ENCODE measurements around the gene MAGI2. TPM values are rescaled to one million over a fixed set of nuclear protein-coding genes. Genes with fewer than 3 reads are reported as not detected.

Gene MAGI2
- total RNA-seq, 3 donors from 2014 or later (not counting 1 experiment from before 2014, with no cell fraction given), result 0.09 to 0.48 (median 0.27) TPM

GRCh38 chr7:78223598-78223997 is 1229.9 kb downstream of the MAGI2 start:
- DNase-seq, result no peak
- no peaks in the 10 kb centered on the region for H3K4me1 ChIP-seq (ENCODE audit: control insufficient read depth, insufficient read depth, low read length)
- H3K4me3 ChIP-seq (ENCODE audit: low read length), result no peak overlapping the region
- Mint-ChIP-seq H3K4me3 (no peak overlapping the region), H3K27ac (no peak overlapping the region), H3K27me3 (ENCODE audit: low read depth in 2 of 2) (no peaks in the 10 kb centered on the region), H3K9me3 (peaks cover 0 to 6% of the 10 kb centered on the region in 2 donors), H3K36me3 (no peaks in the 10 kb centered on the region), H3K4me1 (no peaks in the 10 kb centered on the region)
- H3K9me3 ChIP-seq (ENCODE audit: control insufficient read depth, insufficient read depth, low read length), result no peaks in the 10 kb centered on the region
- WGBS (ENCODE audit: insufficient coverage), result 100% methylated on average over 1 of the region's 1 CpG
- H3K27me3 ChIP-seq (ENCODE audit: control insufficient read depth, insufficient read depth, low read length), result no peaks in the 10 kb centered on the region
- no peak for ATAC-seq
- H3K36me3 ChIP-seq (ENCODE audit: control insufficient read depth, insufficient read depth, low read length), result no peaks in the 10 kb centered on the region
- no peak for TF ChIP-seq CTCF (IDR thresholded peaks at IDR 0.05)
- H3K27ac ChIP-seq (ENCODE audit: low read length), result no peak overlapping the region
- intact Hi-C loops (cut with micrococcal nuclease), result no loop called here

GRCh38 chr7:78222001-78222751 is 1231.3 kb downstream of the MAGI2 start:
- H3K4me1 ChIP-seq (ENCODE audit: control insufficient read depth, insufficient read depth, low read length), result no peaks in the 10 kb centered on the region
- ATAC-seq (no peak), DNase-seq (no peak)
- no peak overlapping the region for H3K4me3 Mint-ChIP-seq
- H3K4me1 Mint-ChIP-seq, result no peaks in the 10 kb centered on the region
- H3K27ac Mint-ChIP-seq, result no peak overlapping the region
- 72% methylated on average over 5 of the region's 5 CpGs for WGBS (ENCODE audit: insufficient coverage)
- H3K27me3 Mint-ChIP-seq (ENCODE audit: low read depth in 2 of 2), result no peaks in the 10 kb centered on the region
- intact Hi-C loops (cut with micrococcal nuclease), result no loop called here
- no peaks in the 10 kb centered on the region for H3K36me3 ChIP-seq (ENCODE audit: control insufficient read depth, insufficient read depth, low read length)
- no peak overlapping the region for H3K27ac ChIP-seq (ENCODE audit: low read length)
- H3K4me3 ChIP-seq (ENCODE audit: low read length), result no peak overlapping the region
- H3K9me3 Mint-ChIP-seq, result peaks cover 0 to 4% of the 10 kb centered on the region in 2 donors
- no peaks in the 10 kb centered on the region for H3K27me3 ChIP-seq (ENCODE audit: control insufficient read depth, insufficient read depth, low read length)
- H3K9me3 ChIP-seq (ENCODE audit: control insufficient read depth, insufficient read depth, low read length), result no peaks in the 10 kb centered on the region
- no peak for TF ChIP-seq CTCF (IDR thresholded peaks at IDR 0.05)
- no peaks in the 10 kb centered on the region for H3K36me3 Mint-ChIP-seq

GRCh38 chr7:78220754-78221153 is 1232.7 kb downstream of the MAGI2 start:
- H3K27me3 ChIP-seq (ENCODE audit: control insufficient read depth, insufficient read depth, low read length), result no peaks in the 10 kb centered on the region
- H3K4me3 ChIP-seq (ENCODE audit: low read length), result no peak overlapping the region
- intact Hi-C loops (cut with micrococcal nuclease), result no loop called here
- ATAC-seq (no peak), DNase-seq (no peak)
- no peak overlapping the region for H3K27ac Mint-ChIP-seq
- no peak for TF ChIP-seq CTCF (IDR thresholded peaks at IDR 0.05)
- no peaks in the 10 kb centered on the region for H3K36me3 Mint-ChIP-seq
- H3K27me3 Mint-ChIP-seq (ENCODE audit: low read depth in 2 of 2), result peaks cover 0 to 4% of the 10 kb centered on the region in 2 donors
- peaks cover 0 to 8% of the 10 kb centered on the region in 2 donors for H3K9me3 Mint-ChIP-seq
- no peaks in the 10 kb centered on the region for H3K9me3 ChIP-seq (ENCODE audit: control insufficient read depth, insufficient read depth, low read length)
- no peak overlapping the region for H3K4me3 Mint-ChIP-seq
- WGBS (ENCODE audit: insufficient coverage), result 91% methylated on average over 5 of the region's 5 CpGs
- no peaks in the 10 kb centered on the region for H3K4me1 ChIP-seq (ENCODE audit: control insufficient read depth, insufficient read depth, low read length)
- H3K27ac ChIP-seq (ENCODE audit: low read length), result no peak overlapping the region
- H3K4me1 Mint-ChIP-seq, result no peaks in the 10 kb centered on the region
- no peaks in the 10 kb centered on the region for H3K36me3 ChIP-seq (ENCODE audit: control insufficient read depth, insufficient read depth, low read length)

- Histone ChIP-seq H3K36me3 (ENCODE audit: control insufficient read depth, insufficient read depth, low read length) (no peaks in the 10 kb centered on the region), H3K4me3 (ENCODE audit: low read length) (no peak overlapping the region), H3K9me3 (ENCODE audit: control insufficient read depth, insufficient read depth, low read length) (no peaks in the 10 kb centered on the region), H3K4me1 (ENCODE audit: control insufficient read depth, insufficient read depth, low read length) (no peaks in the 10 kb centered on the region), H3K27ac (ENCODE audit: low read length) (no peak overlapping the region), H3K27me3 (ENCODE audit: control insufficient read depth, insufficient read depth, low read length) (no peaks in the 10 kb centered on the region)
- no peaks in the 10 kb centered on the region for H3K36me3 Mint-ChIP-seq
- no peak for DNase-seq
- 86% methylated on average over 8 of the region's 9 CpGs for WGBS (ENCODE audit: insufficient coverage)
- no peak for ATAC-seq
- no peaks in the 10 kb centered on the region for H3K4me1 Mint-ChIP-seq
- H3K27me3 Mint-ChIP-seq (ENCODE audit: low read depth in 2 of 2), result peaks cover 0 to 6% of the 10 kb centered on the region in 2 donors
- intact Hi-C loops (cut with micrococcal nuclease), result no loop called here
- peaks cover 0 to 8% of the 10 kb centered on the region in 2 donors for H3K9me3 Mint-ChIP-seq
- TF ChIP-seq CTCF (IDR thresholded peaks at IDR 0.05), result no peak
- H3K4me3 Mint-ChIP-seq, result no peak overlapping the region
- no peak overlapping the region for H3K27ac Mint-ChIP-seq
Measured at GRCh38 chr7:78218876-78219275, 1234.6 kb downstream of the MAGI2 start.

Data from natural killer cell (primary cell).